ENCODE data around the gene CASP10. TPM values are rescaled to one million over a fixed set of nuclear protein-coding genes. Genes with fewer than 3 reads are reported as not detected.
A peak's percentile ranks its signal among the peaks of the same experiment; 100 is the strongest.

Gene CASP10
- total RNA-seq, 2 donors from 2014 or later: 7.1 to 9.9 TPM

DNA sequence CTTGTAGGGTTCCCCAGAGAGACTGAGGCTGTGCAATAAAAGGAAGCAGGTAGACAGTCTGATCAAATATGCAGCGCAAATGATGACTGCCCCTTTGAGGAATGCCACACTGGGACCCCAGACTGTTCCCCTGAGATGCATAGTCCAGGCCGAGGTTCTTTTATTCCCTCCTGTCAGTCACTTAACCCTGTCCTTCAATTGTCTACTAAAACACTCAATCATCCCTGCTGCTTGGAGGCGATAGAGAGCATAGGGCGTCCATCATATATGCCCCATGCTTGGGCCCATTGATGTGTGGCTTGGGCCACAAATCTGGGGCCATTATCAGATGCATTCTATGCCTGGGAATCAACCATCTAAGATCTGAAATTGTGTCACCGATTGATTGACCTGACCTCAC lies 61.9 kb downstream of the CASP10 start:
- ATAC-seq (no peak), DNase-seq (no peak)
- intact Hi-C loops (cut with DNase I): no loop called here

DNA sequence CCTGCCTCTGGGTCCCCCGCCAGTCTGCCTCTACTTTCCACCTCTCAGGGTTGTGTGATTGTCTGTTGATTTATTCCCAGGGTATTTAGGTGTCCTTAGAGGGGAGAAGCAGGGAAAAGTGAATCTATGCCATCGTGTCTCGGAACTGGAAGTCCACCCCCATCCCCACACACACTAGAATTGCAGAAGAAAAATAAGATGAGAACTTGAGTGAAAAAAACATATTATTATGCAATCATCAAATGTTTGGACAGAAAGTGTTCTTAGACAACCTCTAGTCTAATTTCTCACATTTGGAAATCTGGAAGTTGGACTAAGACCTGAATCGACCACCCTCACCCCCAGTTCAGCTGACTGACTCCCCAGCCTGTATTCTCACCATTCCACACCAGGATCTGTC lies 63.3 kb downstream of the CASP10 start:
- intact Hi-C loops (cut with DNase I): no loop called here
- DNase-seq (no peak), ATAC-seq (peak in 1 of 2 donors; percentile 8)

DNA sequence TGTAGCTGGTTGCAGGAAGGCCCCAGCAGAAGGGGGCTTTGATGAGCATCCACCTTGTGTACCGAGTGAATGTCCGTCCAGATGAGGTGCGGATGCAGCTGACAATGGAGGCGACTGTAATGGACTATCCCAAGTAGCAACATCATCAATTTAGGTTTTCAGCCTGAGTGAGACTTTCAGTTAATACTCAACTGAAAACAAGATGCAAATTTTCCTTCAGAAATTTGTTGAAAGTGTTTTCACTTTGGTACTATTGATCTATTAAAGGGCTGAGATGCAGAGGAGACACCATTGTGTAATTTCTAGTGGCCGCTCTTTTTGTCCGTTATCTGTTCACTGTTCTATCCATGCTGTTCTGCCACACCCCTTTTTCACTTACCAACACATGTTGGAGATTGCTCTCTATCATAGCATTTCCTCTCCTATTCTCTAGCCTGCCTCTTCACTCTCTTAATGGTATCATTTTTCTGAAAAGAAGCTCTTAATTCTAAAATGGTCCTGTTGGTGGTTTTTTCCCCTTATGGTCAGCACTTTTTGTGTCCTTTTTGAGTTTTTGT lies 65.4 kb downstream of the CASP10 start:
- DNase-seq: no peak
- no peak for ATAC-seq
- intact Hi-C loops (cut with DNase I): no loop called here

DNA sequence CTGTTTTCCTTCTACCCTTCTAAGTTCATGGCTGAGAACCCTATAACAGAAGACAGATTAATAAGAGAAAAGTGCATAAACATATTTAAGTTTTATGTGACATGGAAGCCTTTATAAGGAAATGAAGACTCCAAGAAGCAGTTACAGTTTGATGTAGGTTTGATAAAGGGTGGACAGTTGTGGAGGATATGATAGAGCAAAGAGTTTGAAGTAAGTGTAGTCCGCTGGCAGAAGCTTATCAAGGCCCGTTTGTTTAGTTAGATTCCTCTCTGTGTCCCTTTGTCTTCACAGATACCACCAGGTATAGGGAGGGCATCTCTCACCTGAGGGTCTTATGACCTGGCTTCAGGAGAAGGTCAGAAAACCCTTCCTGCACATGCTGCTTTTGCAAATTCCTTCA lies 66.9 kb downstream of the CASP10 start:
- DNase-seq (no peak), ATAC-seq (no peak)
- intact Hi-C loops (cut with DNase I): no loop called here

DNA sequence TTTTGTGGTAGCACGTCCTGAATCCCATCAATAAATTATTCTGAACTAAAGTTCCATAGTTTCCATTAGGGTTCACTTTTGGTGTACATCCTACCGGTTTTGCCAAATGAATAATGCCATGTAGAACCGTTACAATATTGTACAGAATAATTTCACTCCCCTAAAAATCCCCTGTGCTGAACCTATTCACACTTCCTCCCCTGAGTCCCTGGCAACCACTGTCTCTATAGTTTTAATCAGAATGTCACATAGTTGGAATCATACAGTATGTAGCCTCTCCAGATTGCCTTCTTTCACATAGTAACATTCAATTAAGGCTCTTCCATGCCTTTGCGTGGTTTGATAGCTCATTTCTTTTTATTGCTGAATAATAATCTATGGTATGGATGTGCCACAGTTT lies 67.8 kb downstream of the CASP10 start:
- DNase-seq: no peak
- ATAC-seq: no peak
- intact Hi-C loops (cut with DNase I): no loop called here

DNA sequence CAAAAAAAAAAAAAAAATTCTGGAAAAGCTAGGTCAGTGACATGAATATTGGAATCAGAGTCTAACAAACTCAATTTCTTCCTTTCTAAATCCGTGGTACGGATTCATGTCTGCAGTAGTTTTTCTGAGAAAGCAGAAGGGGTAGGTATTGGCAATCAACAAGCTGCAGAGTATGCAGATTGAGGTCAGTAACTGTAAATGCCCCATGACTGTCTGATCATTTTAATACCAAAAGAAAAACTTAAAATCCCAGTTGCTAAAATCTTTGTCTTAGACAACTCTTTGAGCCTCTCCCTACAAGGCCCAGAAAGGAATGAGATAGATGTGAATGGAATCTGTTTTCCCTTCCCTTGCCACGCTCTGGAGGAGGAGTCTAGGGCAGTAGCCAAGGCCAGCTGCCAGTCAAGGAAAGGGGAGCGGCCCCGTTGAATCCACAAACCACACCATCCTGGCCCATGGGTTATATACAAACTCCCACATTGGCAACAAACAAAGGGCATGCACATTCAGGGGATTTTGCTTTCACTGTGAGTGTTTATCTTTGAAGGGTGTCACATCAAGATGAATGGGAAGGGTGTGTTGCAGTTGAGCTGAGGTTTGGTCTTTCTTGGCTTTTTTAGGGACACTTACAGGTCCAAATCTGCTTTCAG lies 71.3 kb downstream of the CASP10 start:
- intact Hi-C loops (cut with DNase I): no loop called here
- no peak for DNase-seq
- peak in 1 of 2 donors; percentile 26 for ATAC-seq

DNA sequence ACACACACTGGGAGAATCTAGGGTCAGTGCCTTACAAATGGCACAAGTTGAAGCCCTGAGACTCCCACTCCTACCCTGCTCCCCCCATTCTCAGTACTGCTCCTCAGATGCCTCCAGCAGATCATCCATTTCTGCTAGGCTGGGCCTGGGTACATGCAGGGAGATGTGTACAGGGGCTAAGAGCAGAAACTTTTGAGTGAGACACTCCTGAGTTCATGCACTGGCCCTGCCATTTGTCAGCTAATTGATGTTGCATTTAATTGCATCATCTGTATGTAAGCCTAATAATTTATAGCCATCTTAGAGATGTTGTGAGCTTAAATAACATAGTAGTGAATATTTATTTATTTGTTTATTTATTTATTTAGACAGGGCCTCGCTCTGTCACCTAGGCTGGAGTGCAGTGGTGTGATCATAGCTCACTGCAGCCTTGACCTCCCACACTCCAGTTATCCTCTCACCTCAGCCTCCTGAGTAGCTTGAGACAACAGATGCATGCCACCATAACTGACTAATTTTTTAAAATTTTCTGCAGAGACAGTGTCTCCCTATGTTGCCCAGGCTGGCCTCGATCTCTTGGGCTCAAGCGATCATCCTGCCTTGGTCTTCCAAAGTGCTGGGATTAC lies 72.6 kb downstream of the CASP10 start:
- intact Hi-C loops (cut with DNase I): no loop called here
- DNase-seq: no peak
- no peak for ATAC-seq

DNA sequence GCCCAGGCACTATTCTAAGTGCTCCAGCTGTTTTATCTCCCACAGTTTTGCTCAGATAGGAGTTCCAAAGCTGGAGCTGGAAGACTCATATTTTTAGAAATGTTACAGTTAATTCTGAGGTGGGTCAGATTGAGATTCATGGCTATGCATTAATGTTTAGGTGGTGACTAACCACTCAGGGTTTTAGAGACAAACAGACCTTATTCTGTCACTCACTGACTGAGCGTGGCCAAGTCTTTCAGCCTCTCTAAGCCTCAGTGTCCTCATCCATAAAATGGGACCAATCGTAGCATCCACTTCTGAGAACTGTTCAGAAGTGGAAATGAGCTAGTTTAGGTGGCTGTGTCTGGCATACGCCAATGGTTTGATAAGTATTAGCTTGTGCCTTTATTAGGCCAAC lies 73.1 kb downstream of the CASP10 start:
- ATAC-seq: no peak
- DNase-seq: no peak
- intact Hi-C loops (cut with DNase I): no loop called here

DNA sequence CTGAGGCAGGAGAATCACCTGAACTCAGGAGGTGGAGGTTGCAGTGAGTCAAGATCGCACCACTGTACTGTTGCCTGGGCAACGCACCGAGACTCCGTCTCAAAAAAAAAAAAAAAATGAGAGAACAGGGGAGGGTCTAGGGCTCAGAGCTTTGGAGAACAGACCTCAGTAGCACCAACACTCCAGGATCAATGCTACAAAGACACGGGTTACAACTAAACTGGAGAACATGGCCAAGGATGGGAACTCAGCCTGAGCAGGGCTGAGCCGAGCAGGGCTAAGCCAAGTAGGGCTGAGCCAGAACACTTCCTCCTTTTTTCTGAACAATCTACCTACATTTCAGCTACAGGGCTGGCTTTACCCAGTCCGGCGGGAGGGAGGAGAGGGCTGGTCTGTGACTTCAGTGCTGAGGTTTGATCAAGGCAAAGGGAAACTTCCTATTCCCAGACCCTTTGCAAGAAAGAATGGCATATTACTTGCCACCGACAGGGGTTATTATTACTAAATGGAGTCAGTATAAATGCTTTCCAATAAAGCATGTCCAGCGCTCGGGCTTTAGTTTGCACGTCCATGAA lies 74.5 kb downstream of the CASP10 start:
- intact Hi-C loops (cut with DNase I): no loop called here
- DNase-seq (peak; percentile 40), ATAC-seq (peak; percentile 47 to 75)

DNA sequence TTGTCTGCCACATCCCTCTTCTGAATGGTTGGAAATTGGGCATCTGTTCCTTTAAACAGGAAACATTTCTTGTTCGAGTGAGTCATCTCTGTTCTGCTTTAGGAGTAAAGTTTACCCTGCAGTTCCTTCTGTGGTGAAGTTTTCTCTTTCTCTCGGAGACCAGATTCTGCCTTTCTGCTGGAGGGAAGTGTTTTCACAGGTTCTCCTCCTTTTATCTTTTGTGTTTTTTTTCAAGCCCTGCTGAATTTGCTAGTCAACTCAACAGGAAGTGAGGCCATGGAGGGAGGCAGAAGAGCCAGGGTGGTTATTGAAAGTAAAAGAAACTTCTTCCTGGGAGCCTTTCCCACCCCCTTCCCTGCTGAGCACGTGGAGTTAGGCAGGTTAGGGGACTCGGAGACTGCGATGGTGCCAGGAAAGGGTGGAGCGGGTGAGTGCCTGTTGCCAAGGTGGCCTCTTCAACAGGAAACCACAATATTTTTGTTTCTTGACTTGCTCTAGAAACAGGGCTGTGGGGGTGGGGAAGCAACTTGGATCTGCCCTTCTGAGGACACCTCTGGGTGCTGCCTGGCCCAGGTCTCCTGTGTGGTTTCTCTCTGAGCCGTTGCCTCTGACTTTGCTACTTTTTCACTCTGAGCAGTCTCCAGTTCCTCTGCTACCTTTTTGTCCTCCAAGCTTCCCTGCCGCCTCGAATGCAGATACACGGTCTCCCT lies 75.2 kb downstream of the CASP10 start:
- peak; percentile 83 for DNase-seq
- ATAC-seq: peak; percentile 76 to 84
- intact Hi-C loops (cut with DNase I): no loop called here

DNA sequence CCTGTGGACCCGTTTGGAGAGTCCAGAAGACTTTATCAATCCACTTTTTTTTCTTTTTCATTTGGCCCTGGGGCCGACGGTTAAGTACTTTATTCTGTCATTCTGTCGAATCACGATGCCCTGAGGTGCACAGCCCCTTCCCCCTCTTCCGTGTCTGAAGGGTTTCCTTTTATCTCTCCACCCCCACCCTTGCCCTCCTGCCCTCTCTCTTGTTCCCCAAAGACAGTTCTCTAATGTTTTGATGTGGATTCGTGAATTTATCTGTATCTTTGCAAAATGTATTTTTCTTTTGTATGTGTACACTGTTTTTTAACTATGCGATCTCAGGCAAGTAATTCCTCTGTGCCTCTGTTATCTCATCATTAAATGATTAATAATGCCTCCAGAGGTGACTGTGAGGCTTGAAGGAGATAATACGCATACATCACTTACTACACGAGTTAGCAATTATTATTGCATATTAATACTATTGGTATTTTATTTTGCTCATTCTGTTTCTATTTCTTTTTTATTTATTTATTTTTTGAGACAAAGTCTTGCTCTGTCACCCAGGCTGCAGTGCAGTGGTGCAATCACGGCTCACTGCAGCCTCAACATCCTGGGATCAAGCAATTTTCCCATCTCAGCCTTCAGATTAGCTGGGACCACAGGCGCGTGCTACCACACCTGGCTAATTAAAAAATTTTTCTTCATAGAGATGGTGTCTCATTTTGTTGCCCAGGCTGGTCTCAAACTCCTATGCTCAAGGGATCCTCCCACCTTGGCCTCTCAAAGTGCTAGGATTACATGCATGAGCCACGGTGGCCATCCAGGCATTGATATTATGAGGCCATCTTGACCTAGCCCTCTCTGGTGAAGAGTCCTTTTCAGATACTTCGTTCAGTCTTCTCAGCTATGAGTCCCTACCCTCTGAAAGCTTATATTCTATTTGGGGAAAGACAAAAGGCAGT lies 76.0 kb downstream of the CASP10 start:
- ATAC-seq (peak in 1 of 2 donors; percentile 10), DNase-seq (no peak)
- intact Hi-C loops (cut with DNase I): no loop called here

DNA sequence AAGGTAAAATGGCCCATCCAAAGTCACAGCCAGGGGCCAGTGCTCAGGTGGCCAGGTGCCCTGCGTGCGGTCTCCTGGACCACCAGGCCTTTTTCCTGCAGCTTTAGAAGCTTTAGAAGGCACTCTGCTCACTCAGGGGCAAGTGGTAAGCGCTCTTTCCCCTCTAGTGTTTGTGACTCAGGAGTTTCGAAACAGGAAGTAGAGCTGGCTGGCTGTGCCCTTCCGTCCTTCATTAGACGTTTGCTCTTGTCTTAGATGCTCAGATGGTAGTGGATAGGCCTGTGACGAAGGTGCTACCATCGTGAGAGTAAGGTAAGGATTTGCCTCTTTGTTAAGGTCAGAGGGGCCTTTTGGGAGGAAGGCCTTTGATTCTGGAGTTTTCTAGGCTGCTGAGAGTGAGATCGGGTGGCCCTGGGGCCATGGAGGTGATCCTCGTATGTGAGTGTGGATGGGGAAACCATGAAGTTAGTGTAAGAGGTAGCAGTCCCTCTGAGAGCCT lies 77.4 kb downstream of the CASP10 start, which contains the start of gene CASP8:
CASP8 (plus strand) TSS at position 235 of the 499 bp plus-strand sequence. CDS start 5,951 bp downstream, outside the sequence.
- intact Hi-C loops (cut with DNase I): no loop called here
- DNase-seq (peak; percentile 29), ATAC-seq (peak in 1 of 2 donors; percentile 34)

DNA sequence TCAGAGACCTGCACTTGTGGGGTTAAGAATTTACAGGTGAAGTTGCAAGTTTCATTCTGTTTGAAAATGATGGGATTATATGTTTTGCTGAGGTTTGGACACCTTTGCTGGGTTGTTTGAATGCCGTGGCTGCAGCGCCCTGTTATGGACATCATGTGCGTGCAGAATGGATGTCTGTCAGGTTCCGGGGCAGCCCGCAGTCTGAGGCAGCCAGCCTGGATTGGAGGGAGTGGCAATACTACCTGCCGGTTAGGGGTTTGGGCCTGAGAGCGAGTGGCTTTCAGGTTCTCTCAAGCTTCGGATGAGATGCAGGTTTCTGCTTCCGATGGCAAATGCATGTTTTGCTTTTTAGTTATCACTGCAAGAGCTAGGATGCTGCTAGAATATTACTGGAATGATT lies 78.5 kb downstream of the CASP10 start:
- intact Hi-C loops (cut with DNase I): no loop called here
- DNase-seq (no peak), ATAC-seq (no peak)

DNA sequence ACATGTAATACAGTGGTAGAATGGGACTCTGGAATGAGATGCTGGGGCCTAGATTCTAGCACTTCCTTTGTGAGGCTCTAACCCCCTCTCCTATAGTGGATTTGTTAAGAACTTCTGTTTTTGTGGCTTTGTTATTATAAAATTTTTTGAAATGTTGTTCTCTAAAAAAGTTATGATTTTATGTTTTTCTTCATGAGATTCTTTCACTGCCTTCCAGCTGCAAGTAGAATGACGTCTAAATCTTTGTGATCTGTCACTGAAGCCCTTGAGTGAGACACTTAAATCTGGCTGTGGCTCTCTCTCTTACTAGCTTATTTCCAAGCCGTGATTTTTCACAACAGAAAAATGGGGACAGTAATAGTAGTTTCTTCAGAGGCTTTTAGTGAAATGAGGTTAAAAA lies 79.0 kb downstream of the CASP10 start:
- intact Hi-C loops (cut with DNase I): no loop called here
- ATAC-seq (no peak), DNase-seq (no peak)

DNA sequence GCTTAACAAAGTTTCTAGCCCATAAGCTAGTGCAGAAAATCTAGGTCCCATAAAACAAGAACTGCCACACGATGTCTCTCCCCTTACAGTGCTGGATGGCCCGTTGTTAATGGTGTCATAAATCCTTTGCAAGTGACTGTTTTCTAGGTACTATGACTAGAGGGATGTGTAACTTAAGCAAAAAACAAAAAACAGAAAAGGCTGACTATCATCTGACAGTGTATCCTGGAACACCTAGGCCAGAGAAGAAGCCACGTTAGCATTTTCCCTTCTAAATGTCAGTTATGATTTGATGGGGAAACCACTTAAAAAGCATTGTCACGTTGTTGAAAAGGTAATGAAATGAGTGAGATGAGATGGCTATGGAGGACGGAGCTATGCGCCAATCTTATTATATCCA lies 79.8 kb downstream of the CASP10 start:
- intact Hi-C loops (cut with DNase I): no loop called here
- no peak for ATAC-seq
- DNase-seq: no peak

DNA sequence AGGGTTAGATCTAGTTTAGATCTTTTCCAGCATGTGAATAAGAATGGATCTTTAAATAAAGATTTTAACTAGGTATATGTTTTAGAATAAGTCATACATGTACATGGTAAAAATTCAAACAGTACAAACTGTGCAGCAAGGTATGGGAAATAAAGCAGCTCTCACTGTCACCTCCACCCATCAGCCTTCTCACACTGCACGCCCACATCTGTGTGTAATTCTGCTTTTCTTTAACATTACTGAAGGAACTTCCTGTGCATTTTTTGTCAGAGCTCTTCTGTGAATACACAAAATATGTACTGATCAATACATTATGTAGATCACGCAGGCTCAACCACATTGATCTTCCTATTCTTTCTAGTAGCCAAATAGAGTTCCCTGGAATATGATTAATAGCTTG lies 80.8 kb downstream of the CASP10 start:
- ATAC-seq (no peak), DNase-seq (no peak)
- intact Hi-C loops (cut with DNase I): no loop called here

DNA sequence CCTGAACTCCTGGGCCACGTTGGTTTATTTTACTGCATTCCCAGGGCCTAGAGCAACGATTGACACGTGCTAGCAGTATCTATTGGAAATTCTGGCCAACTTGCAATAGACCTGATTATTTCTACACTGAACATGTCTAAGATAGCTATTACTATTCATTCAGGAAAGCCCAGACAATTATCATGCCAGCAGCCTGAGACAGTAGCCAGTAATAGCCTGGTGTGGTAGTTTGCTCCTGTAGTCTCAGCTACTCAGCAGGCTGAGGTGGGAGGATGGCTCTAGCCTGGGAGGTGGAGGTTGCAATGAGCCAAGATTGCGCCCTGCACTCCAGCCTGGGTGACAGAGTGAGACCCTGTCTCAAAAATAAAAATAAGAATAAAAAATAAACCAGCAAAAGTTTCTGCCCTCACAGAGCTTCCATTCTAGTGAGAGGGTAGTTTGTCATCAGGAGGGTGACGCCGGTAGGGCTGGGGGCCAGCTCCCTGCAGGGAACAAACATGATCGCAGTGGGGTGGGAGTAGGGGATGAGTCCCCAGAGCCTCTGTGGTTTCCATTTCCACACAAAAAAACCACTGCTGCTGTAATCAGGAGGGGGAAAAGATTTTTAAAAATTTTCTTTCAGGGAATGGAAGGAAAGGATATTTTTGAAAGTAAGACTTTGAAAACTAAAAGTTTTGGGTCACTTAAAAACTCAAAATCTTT lies 81.7 kb downstream of the CASP10 start:
- intact Hi-C loops (cut with DNase I): no loop called here
- DNase-seq (no peak), ATAC-seq (no peak)

DNA sequence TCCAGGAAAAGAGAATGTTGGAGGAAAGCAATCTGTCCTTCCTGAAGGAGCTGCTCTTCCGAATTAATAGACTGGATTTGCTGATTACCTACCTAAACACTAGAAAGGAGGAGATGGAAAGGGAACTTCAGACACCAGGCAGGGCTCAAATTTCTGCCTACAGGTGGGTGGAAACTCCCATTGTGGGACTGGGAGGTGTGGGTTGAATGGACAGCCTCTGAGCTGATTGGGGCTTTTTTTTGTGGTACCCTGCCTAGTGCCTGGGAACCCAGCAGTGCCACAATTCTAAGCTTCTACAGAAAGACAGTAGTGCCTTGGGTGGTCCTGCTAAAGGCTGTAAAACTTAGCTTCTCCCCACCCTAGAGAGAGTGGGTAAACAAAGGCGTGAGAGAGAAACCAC lies 83.7 kb downstream of the CASP10 start:
- intact Hi-C loops (cut with DNase I): no loop called here
- DNase-seq: no peak
- no peak for ATAC-seq
